Keratinocyte (primary cell): ENCODE results near the gene BMP7. TPM values are rescaled to one million over a fixed set of nuclear protein-coding genes. Genes with fewer than 3 reads are reported as not detected.

ENCODE experiments used
- DNase-seq: peaks from one replicate; pipeline ENCODE4 v3.0.0-alpha.2; 2011; ENCODE audit warnings: low read depth, missing footprints, low spot score
- FAIRE-seq: peaks from 2 replicates; lab custom pipeline; 2011; peaks lifted over from hg19 to GRCh38; lab: Jason Lieb, UNC
- H2AFZ ChIP-seq: 2 replicates; pipeline ENCODE4 v1.6.0; 2012; ENCODE audit warnings: low read length, control low read depth, inconsistent platforms; ENCODE audit not compliant: control insufficient read depth
- H3K27ac ChIP-seq: 2 replicates; pipeline ENCODE4 v1.5.1; 2011; ENCODE audit warnings: low read length; ENCODE audit not compliant: control insufficient read depth, insufficient read depth
- H3K27me3 ChIP-seq: 3 replicates; pipeline ENCODE4 v1.6.0; 2011; ENCODE audit warnings: low read length; ENCODE audit not compliant: control insufficient read depth, insufficient read depth; ENCODE audit errors: extremely low read depth
- H3K36me3 ChIP-seq, 2 experiments: 2 replicates in 1 of 2; 3 replicates in 1 of 2; pipeline ENCODE4 v1.5.1; 2011; ENCODE audit warnings: low read length in 2 of 2, mild to moderate bottlenecking in 1 of 2; ENCODE audit not compliant: control insufficient read depth in 2 of 2, insufficient read depth in 2 of 2; ENCODE audit errors: extremely low read depth in 1 of 2
- H3K4me1 ChIP-seq: 3 replicates; pipeline ENCODE4 v1.5.1; 2011; ENCODE audit warnings: low read length; ENCODE audit not compliant: control insufficient read depth, insufficient read depth; ENCODE audit errors: extremely low read depth
- H3K4me2 ChIP-seq: 3 replicates; pipeline ENCODE4 v1.6.0; 2011; ENCODE audit warnings: low read depth, low read length; ENCODE audit not compliant: control insufficient read depth, insufficient read depth; ENCODE audit errors: extremely low read depth
- H3K4me3 ChIP-seq, 3 experiments: fragments of 200-600 bp in 1 of 3; sonication (generic) in 1 of 3; 2 replicates in 2 of 3; 3 replicates in 1 of 3; pipeline ENCODE4 v1.5.1; 2011 to 2016; ENCODE audit warnings: low read length in 3 of 3, mild to moderate bottlenecking in 3 of 3, control low read depth in 2 of 3, inconsistent platforms in 1 of 3, low read depth in 1 of 3, mixed read lengths in 1 of 3, mixed run types in 1 of 3, moderate library complexity in 1 of 3; ENCODE audit not compliant: control insufficient read depth in 2 of 3, insufficient read depth in 2 of 3; ENCODE audit errors: extremely low read depth in 1 of 3
- H3K79me2 ChIP-seq: 2 replicates; pipeline ENCODE4 v1.6.0; 2012; ENCODE audit warnings: low read length; ENCODE audit not compliant: control insufficient read depth, insufficient read depth
- H3K9ac ChIP-seq: 3 replicates; pipeline ENCODE4 v1.6.0; 2011; ENCODE audit warnings: low read length; ENCODE audit not compliant: control insufficient read depth, insufficient read depth; ENCODE audit errors: extremely low read depth
- H3K9me1 ChIP-seq: 3 replicates; pipeline ENCODE4 v1.6.0; 2011; ENCODE audit warnings: low read length; ENCODE audit not compliant: control insufficient read depth, insufficient read depth; ENCODE audit errors: extremely low read depth
- H3K9me3 ChIP-seq: 2 replicates; pipeline ENCODE4 v1.5.1; 2012; ENCODE audit warnings: low read depth, low read length; ENCODE audit not compliant: control insufficient read depth
- H4K20me1 ChIP-seq: 3 replicates; pipeline ENCODE4 v1.6.0; 2011; ENCODE audit warnings: low read length; ENCODE audit not compliant: control insufficient read depth, insufficient read depth; ENCODE audit errors: extremely low read depth
- CTCF ChIP-seq, 3 experiments: IDR thresholded peaks in 1 of 3; conservative IDR thresholded peaks in 1 of 3; optimal IDR thresholded peaks in 1 of 3; 2 replicates in 2 of 3; 3 replicates in 1 of 3; pipeline versions ENCODE3 to v1.5.1; 2011; ENCODE audit warnings: low read length in 3 of 3, mild to moderate bottlenecking in 3 of 3, moderate library complexity in 2 of 3, control low read depth in 1 of 3, inconsistent platforms in 1 of 3; ENCODE audit not compliant: insufficient read depth in 2 of 3; ENCODE audit errors: extremely low read depth in 1 of 3
- EZH2 ChIP-seq: IDR thresholded peaks from one replicate; pipeline ENCODE4 v1.6.1; 2012; ENCODE audit warnings: inconsistent platforms, mild to moderate bottlenecking, low read length, moderate library complexity
- dilution Hi-C: fragments of 300-500 bp; cut with MboI; formaldehyde crosslinking; loops from one replicate; pipeline ENCODE4 v1.7.0; 2020; ENCODE audit warnings: low sequenced_read_pairs; ENCODE audit not compliant: extremely low pct_ligation_motif_present
- polyA plus RNA-seq, 5 experiments: library from polyadenylated mRNA; depleted of rRNA in 3 of 5; stranded (reverse) in 3 of 5; stranded (forward) in 1 of 5; unstranded in 1 of 5; fragments of >200 nt; gene quantifications; 1 replicate in 1 of 5; 2 replicates in 3 of 5; 3 replicates in 1 of 5; pipeline versions ENCODE4 v1.2.1 to v1.2.3, GENCODE V29; 2011 to 2012; ENCODE audit warnings: missing spikeins in 2 of 5, low read depth in 1 of 5, low replicate concordance in 1 of 5

BMP7 gene
- polyA plus RNA-seq, 1 donor (not counting 4 experiments of a cell fraction or from before 2014, with no cell fraction given), result 0.29 TPM

GRCh38 chr20:57140416-57140965, 126.0 kb downstream of the BMP7 start:
- TF ChIP-seq EZH2, result no peak
- no peak for TF ChIP-seq CTCF (optimal IDR thresholded peaks at IDR 0.05 in 1 of 3, IDR thresholded peaks at IDR 0.05 in 1 of 3, conservative IDR thresholded peaks at IDR 0.05 in 1 of 3; ENCODE audit: extremely low read depth in 1 of 3, insufficient read depth in 2 of 3, low read length in 3 of 3)

GRCh38 chr20:57139342-57140093, 126.9 kb downstream of the BMP7 start:
- no peak overlapping the region for H2AFZ ChIP-seq
- H3K79me2 ChIP-seq, result no peaks in the 10 kb centered on the region
- no peak overlapping the region for H3K9ac ChIP-seq
- H3K27ac ChIP-seq, result no peak overlapping the region
- H3K4me3 ChIP-seq, result no peak overlapping the region
- H3K4me1 ChIP-seq, result no peaks in the 10 kb centered on the region
- no peaks in the 10 kb centered on the region for H3K36me3 ChIP-seq
- FAIRE-seq, result no peak
- H3K9me3 ChIP-seq, result no peaks in the 10 kb centered on the region
- DNase-seq, result no peak
- H3K27me3 ChIP-seq, result peaks cover 13% of the 10 kb centered on the region
- no peaks in the 10 kb centered on the region for H4K20me1 ChIP-seq
- no peaks in the 10 kb centered on the region for H3K9me1 ChIP-seq
- H3K4me2 ChIP-seq, result no peak overlapping the region
- dilution Hi-C loops, result no loop called here
- TF ChIP-seq EZH2 (no peak), CTCF (optimal IDR thresholded peaks at IDR 0.05 in 1 of 3, IDR thresholded peaks at IDR 0.05 in 1 of 3, conservative IDR thresholded peaks at IDR 0.05 in 1 of 3; ENCODE audit: extremely low read depth in 1 of 3, insufficient read depth in 2 of 3, low read length in 3 of 3) (no peak)

More at GRCh38 chr20:57140416-57140965, 126.0 kb downstream of the BMP7 start:
- Histone ChIP-seq H3K4me2 (no peak overlapping the region), H3K4me3 (no peak overlapping the region), H4K20me1 (no peaks in the 10 kb centered on the region), H3K27me3 (peaks cover 10% of the 10 kb centered on the region), H3K4me1 (no peaks in the 10 kb centered on the region), H3K79me2 (no peaks in the 10 kb centered on the region), H3K27ac (no peak overlapping the region), H2AFZ (no peak overlapping the region), H3K9me1 (no peaks in the 10 kb centered on the region), H3K9me3 (no peaks in the 10 kb centered on the region), H3K9ac (no peak overlapping the region), H3K36me3 (no peaks in the 10 kb centered on the region)
- no peak for DNase-seq
- dilution Hi-C loops, result no loop called here
- no peak for FAIRE-seq
